ENCODE measurements around the gene PLEKHO2. TPM values are rescaled to one million over a fixed set of nuclear protein-coding genes. Genes with fewer than 3 reads are reported as not detected.
A peak's percentile ranks its signal among the peaks of the same experiment; 100 is the strongest.

PLEKHO2 gene
- total RNA-seq, 1 experiment from 2014 or later = 7.9 TPM

DNA sequence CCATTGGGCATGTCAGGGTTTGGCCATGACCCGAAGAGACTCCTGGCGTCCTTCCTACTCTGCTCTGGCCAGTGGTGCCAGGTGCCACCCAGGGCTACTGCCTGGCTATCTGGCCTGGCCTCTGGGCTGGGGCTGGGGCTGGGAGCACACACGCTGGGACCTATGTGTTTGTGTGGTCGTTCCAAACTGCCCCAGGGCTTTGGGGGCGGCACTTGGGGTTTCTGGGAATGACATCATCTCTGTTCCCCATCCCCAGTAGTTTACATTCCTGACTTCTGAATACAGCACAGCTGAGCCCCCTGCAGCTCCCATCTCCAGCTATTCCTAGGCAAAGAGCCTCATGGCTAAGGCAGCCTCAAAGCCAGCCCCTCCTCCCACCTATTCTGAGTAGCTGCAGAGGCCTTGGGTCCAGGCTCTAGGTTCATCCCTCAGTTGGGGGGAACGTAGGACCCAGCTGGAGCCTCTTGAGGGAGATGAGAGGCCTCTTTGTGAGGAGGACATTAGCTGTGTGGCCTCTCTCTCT, 24.3 kb downstream of the PLEKHO2 start:
- DNase-seq = peak in 1 of 2 experiments; percentile 55
- no TSS peak for BruUV-seq (replicated peaks)
- no peaks in the 10 kb centered on the region for H3K9me2 ChIP-seq (ENCODE audit: insufficient read depth)
- CTCF ChIA-PET = no interaction called here
- H3K4me1 ChIP-seq (replicated peaks; ENCODE audit: insufficient read depth) = no peaks in the 10 kb centered on the region
- no peaks in the 10 kb centered on the region for H4K20me1 ChIP-seq (ENCODE audit: insufficient read depth)
- no peaks in the 10 kb centered on the region for H3K27me3 ChIP-seq (ENCODE audit: insufficient read depth, low read depth)
- POLR2A ChIA-PET (ENCODE audit: unreplicated experiment) = no interaction called here
- no peaks in the 10 kb centered on the region for H3K36me3 ChIP-seq (ENCODE audit: low read depth)
- intact Hi-C loops (cut with micrococcal nuclease; ENCODE audit: unreplicated experiment) = no loop called here
- no peaks in the 10 kb centered on the region for H3K79me2 ChIP-seq (ENCODE audit: low read depth)
- no peaks in the 10 kb centered on the region for H3F3A ChIP-seq (ENCODE audit: insufficient read depth, low read depth)
- TF ChIP-seq CTCF (conservative IDR thresholded peaks at IDR 0.05) (no peak), EZH2 (IDR thresholded peaks at IDR 0.05; ENCODE audit: low read depth) (no peak)
- H3K4me3 ChIP-seq = no peak overlapping the region
- H3K4me2 ChIP-seq = no peak overlapping the region
- H3K9me3 ChIP-seq (ENCODE audit: insufficient read depth, low read depth) = no peaks in the 10 kb centered on the region
- H3K27ac ChIP-seq = no peak overlapping the region
- no peak overlapping the region for H2AFZ ChIP-seq

GRCh38 chr15:64869501-64869900, 27.8 kb downstream of the PLEKHO2 start:
- TF ChIP-seq EZH2 (IDR thresholded peaks at IDR 0.05; ENCODE audit: low read depth) (no peak), CTCF (conservative IDR thresholded peaks at IDR 0.05) (no peak)
- no TSS peak for BruUV-seq (replicated peaks)
- H3K27ac ChIP-seq = no peak overlapping the region
- no peaks in the 10 kb centered on the region for H3K4me1 ChIP-seq (replicated peaks; ENCODE audit: insufficient read depth)
- H3K79me2 ChIP-seq (ENCODE audit: low read depth) = no peaks in the 10 kb centered on the region
- intact Hi-C loops (cut with micrococcal nuclease; ENCODE audit: unreplicated experiment) = no loop called here
- no peaks in the 10 kb centered on the region for H3K36me3 ChIP-seq (ENCODE audit: low read depth)
- H4K20me1 ChIP-seq (ENCODE audit: insufficient read depth) = no peaks in the 10 kb centered on the region
- no peaks in the 10 kb centered on the region for H3K27me3 ChIP-seq (ENCODE audit: insufficient read depth, low read depth)
- ChIA-PET CTCF (no interaction called here), POLR2A (ENCODE audit: unreplicated experiment) (no interaction called here)
- no peaks in the 10 kb centered on the region for H3K9me3 ChIP-seq (ENCODE audit: insufficient read depth, low read depth)
- H3F3A ChIP-seq (ENCODE audit: insufficient read depth, low read depth) = no peaks in the 10 kb centered on the region
- no peak overlapping the region for H3K4me2 ChIP-seq
- no peak overlapping the region for H2AFZ ChIP-seq
- no peak for DNase-seq
- no peaks in the 10 kb centered on the region for H3K9me2 ChIP-seq (ENCODE audit: insufficient read depth)
- H3K4me3 ChIP-seq = no peak overlapping the region

DNA sequence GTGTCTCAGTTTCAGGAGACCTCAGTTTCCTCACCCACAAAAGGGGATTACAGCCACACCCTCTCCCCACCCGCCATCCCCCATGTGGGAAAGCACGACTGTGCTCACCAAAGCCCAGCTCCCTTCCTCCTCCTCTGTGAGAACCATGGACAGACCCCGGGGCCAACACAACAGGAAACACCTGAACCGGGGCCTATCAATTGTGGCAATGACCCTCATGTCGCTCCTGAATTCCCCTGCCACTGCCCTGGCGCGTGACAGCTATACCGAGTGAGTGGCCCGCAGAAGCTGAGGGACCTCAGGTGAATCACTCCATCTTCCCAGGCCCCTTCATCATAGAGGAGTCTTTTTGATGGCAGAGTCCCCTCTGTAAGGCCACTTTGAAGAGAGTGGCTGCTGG, 28.6 kb downstream of the PLEKHO2 start:
- H4K20me1 ChIP-seq (ENCODE audit: insufficient read depth) = no peaks in the 10 kb centered on the region
- H3K4me3 ChIP-seq = no peak overlapping the region
- H3K36me3 ChIP-seq (ENCODE audit: low read depth) = no peaks in the 10 kb centered on the region
- H3F3A ChIP-seq (ENCODE audit: insufficient read depth, low read depth) = no peaks in the 10 kb centered on the region
- no peaks in the 10 kb centered on the region for H3K9me3 ChIP-seq (ENCODE audit: insufficient read depth, low read depth)
- no peaks in the 10 kb centered on the region for H3K4me1 ChIP-seq (replicated peaks; ENCODE audit: insufficient read depth)
- CTCF ChIA-PET = no interaction called here
- H3K27ac ChIP-seq = no peak overlapping the region
- POLR2A ChIA-PET (ENCODE audit: unreplicated experiment) = no interaction called here
- no peaks in the 10 kb centered on the region for H3K27me3 ChIP-seq (ENCODE audit: insufficient read depth, low read depth)
- TF ChIP-seq EZH2 (IDR thresholded peaks at IDR 0.05; ENCODE audit: low read depth) (no peak), CTCF (conservative IDR thresholded peaks at IDR 0.05) (no peak)
- BruUV-seq (replicated peaks) = no TSS peak
- intact Hi-C loops (cut with micrococcal nuclease; ENCODE audit: unreplicated experiment) = no loop called here
- H2AFZ ChIP-seq = no peak overlapping the region
- no peaks in the 10 kb centered on the region for H3K9me2 ChIP-seq (ENCODE audit: insufficient read depth)
- H3K4me2 ChIP-seq = no peak overlapping the region
- no peaks in the 10 kb centered on the region for H3K79me2 ChIP-seq (ENCODE audit: low read depth)
- no peak for DNase-seq

All from PC-9 (cell line).